Measurements from ENCODE around the gene ZNF37A.
A peak's percentile ranks its signal among the peaks of the same experiment; 100 is the strongest.
"Not testable (repeated sequence)": the region's sequence is repeated elsewhere in the genome, so short reads cannot be mapped to it uniquely, and the experiment has no call there.

Gene ZNF37A

DNA sequence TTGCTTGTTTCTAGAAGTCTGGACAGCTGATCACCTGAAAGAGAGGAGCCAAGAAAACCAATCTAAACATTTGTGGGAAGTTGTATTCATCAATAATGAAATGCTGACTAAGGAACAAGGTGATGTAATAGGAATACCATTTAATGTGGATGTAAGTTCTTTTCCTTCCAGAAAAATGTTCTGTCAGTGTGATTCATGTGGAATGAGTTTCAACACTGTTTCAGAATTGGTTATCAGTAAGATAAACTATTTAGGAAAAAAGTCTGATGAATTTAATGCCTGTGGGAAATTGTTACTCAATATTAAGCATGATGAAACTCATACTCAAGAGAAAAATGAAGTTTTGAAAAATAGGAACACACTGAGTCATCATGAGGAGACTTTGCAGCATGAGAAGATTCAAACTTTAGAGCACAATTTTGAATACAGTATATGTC lies 39.8 kb upstream of the ZNF37A start:
- H2AFZ ChIP-seq (ENCODE audit: low read depth, low read length) = no peak overlapping the region
- no peak overlapping the region for H3K9ac ChIP-seq (ENCODE audit: low read length)
- H3K9me3 ChIP-seq (ENCODE audit: insufficient read depth, low read length) = peaks cover 6% of the 10 kb centered on the region; the same call in 1 of the 2 replicates
- H3K4me2 ChIP-seq (ENCODE audit: low read length) = no peak overlapping the region
- H3K36me3 ChIP-seq (replicated peaks; ENCODE audit: low read depth, low read length) = peaks cover 49% of the 10 kb centered on the region
- no peaks in the 10 kb centered on the region for H3K79me2 ChIP-seq (ENCODE audit: low read length)
- no peaks in the 10 kb centered on the region for H3K27me3 ChIP-seq (ENCODE audit: low read depth, low read length)
- no peak overlapping the region for H3K27ac ChIP-seq (ENCODE audit: low read length)
- no peaks in the 10 kb centered on the region for H3K4me1 ChIP-seq (ENCODE audit: low read length)
- TF ChIP-seq, protein P1, sequence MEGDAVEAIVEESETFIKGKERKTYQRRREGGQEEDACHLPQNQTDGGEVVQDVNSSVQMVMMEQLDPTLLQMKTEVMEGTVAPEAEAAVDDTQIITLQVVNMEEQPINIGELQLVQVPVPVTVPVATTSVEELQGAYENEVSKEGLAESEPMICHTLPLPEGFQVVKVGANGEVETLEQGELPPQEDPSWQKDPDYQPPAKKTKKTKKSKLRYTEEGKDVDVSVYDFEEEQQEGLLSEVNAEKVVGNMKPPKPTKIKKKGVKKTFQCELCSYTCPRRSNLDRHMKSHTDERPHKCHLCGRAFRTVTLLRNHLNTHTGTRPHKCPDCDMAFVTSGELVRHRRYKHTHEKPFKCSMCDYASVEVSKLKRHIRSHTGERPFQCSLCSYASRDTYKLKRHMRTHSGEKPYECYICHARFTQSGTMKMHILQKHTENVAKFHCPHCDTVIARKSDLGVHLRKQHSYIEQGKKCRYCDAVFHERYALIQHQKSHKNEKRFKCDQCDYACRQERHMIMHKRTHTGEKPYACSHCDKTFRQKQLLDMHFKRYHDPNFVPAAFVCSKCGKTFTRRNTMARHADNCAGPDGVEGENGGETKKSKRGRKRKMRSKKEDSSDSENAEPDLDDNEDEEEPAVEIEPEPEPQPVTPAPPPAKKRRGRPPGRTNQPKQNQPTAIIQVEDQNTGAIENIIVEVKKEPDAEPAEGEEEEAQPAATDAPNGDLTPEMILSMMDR (IDR thresholded peaks at IDR 0.05; ENCODE audit: low read depth, low read length) = no peak
- no peak for TF ChIP-seq EZH2phosphoT487 (IDR thresholded peaks at IDR 0.05; ENCODE audit: low read depth)
- no peaks in the 10 kb centered on the region for H4K20me1 ChIP-seq (ENCODE audit: insufficient read depth, low read length)
- H3K4me3 ChIP-seq (ENCODE audit: low read length) = no peak overlapping the region

DNA sequence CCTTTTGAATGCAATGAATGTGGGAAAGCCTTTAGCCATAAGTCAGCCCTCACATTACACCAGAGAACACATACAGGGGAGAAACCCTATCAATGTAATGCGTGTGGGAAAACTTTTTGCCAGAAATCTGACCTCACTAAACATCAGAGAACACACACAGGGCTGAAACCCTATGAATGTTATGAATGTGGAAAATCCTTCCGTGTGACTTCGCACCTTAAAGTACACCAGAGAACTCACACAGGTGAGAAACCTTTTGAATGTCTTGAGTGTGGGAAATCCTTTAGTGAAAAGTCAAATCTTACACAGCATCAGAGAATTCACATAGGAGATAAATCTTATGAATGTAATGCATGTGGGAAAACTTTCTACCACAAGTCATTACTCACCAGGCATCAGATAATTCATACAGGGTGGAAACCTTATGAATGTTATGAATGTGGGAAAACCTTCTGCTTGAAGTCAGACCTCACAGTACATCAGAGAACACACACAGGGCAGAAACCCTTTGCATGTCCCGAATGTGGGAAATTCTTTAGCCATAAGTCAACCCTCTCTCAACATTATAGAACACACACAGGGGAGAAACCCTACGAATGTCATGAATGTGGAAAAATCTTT lies 38.8 kb upstream of the ZNF37A start:
- H3K9ac ChIP-seq (ENCODE audit: low read length) = not testable (repeated sequence)

DNA sequence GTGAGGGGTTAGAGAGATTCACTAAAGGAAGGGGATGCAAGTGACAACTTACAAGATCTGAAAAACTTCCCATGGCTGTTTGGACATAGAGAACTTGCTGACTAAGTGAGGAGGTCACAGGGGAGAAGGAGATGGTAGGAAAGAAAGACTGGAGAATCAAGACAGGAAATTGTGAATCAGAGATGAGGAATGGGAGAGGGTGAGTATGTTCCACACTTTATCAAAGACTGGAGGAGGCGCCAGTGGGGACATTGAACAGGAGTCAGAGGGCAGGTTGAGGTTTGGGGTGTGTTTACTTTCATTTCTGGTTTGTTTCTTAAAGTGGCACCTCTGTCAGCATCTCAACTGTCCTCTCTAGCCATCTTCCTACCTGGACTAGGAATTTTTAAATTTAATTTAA lies 24.5 kb upstream of the ZNF37A start:
- H3K4me2 ChIP-seq (ENCODE audit: low read length); H3K9me3 ChIP-seq (ENCODE audit: insufficient read depth, low read length); H3K27ac ChIP-seq (ENCODE audit: low read length); H3K4me3 ChIP-seq (ENCODE audit: low read length); H4K20me1 ChIP-seq (ENCODE audit: insufficient read depth, low read length); H2AFZ ChIP-seq (ENCODE audit: low read depth, low read length); H3K79me2 ChIP-seq (ENCODE audit: low read length); H3K36me3 ChIP-seq (replicated peaks; ENCODE audit: low read depth, low read length); H3K9ac ChIP-seq (ENCODE audit: low read length); H3K27me3 ChIP-seq (ENCODE audit: low read depth, low read length): not testable (repeated sequence)
- peaks cover 20% of the 10 kb centered on the region for H3K4me1 ChIP-seq (ENCODE audit: low read length)

More for the DNA sequence above, 38.8 kb upstream of the ZNF37A start:
- H3K4me3 ChIP-seq (ENCODE audit: low read length); H3K4me2 ChIP-seq (ENCODE audit: low read length); H3K27ac ChIP-seq (ENCODE audit: low read length); H4K20me1 ChIP-seq (ENCODE audit: insufficient read depth, low read length); H3K79me2 ChIP-seq (ENCODE audit: low read length); H3K9me3 ChIP-seq (ENCODE audit: insufficient read depth, low read length); H3K27me3 ChIP-seq (ENCODE audit: low read depth, low read length); H3K4me1 ChIP-seq (ENCODE audit: low read length); H2AFZ ChIP-seq (ENCODE audit: low read depth, low read length): not testable (repeated sequence)
- peaks cover 49% of the 10 kb centered on the region for H3K36me3 ChIP-seq (replicated peaks; ENCODE audit: low read depth, low read length)

DNA sequence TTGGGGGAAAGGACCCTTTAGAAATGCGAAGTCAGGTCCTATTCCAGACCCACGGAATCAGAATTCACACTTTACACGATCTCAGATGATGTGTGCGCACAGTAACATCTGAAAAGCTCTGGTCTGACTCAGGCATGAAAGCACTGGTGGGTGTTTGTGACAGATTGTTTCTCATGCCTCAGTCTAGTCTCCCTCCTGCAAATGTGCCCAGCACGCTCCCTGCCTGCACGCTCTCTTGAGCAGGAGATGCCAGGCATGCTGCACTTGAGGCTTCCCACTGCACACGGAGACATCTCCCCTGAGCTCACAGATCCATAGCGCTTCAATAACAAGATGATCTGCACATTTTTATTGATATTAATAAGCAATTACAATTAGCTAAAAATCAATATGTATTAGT lies 23.6 kb upstream of the ZNF37A start:
- H3K9ac ChIP-seq (ENCODE audit: low read length) = no peak overlapping the region
- no peak overlapping the region for H2AFZ ChIP-seq (ENCODE audit: low read depth, low read length)
- H3K27ac ChIP-seq (ENCODE audit: low read length) = no peak overlapping the region
- no peaks in the 10 kb centered on the region for H4K20me1 ChIP-seq (ENCODE audit: insufficient read depth, low read length)
- no peaks in the 10 kb centered on the region for H3K79me2 ChIP-seq (ENCODE audit: low read length)
- no peak overlapping the region for H3K4me3 ChIP-seq (ENCODE audit: low read length)
- H3K36me3 ChIP-seq (replicated peaks; ENCODE audit: low read depth, low read length) = no peaks in the 10 kb centered on the region
- H3K9me3 ChIP-seq (ENCODE audit: insufficient read depth, low read length) = no peaks in the 10 kb centered on the region
- peaks cover 20% of the 10 kb centered on the region for H3K4me1 ChIP-seq (ENCODE audit: low read length)
- TF ChIP-seq, protein P1 (IDR thresholded peaks at IDR 0.05; ENCODE audit: low read depth, low read length) = no peak
- no peak for TF ChIP-seq EZH2phosphoT487 (IDR thresholded peaks at IDR 0.05; ENCODE audit: low read depth)
- no peak overlapping the region for H3K4me2 ChIP-seq (ENCODE audit: low read length)
- H3K27me3 ChIP-seq (ENCODE audit: low read depth, low read length) = no peaks in the 10 kb centered on the region

DNA sequence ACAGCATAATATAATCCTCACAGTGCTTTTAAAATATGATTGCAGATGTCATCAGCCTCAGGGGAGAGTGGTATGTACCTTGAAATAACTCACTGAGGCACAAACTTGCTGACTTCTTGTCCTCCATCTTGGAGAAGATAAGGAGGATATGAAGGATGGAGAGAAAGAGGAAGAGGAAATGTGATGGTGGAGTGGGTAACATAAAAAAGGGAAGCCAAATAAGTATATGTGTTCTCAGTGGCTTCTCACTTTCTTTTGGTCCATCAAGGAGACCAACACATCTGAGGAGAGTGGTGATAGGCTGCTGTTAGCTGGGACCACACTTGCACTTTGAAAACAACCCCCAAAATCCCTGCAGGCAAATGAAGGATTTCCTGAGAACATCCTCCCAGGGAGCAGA lies 21.6 kb upstream of the ZNF37A start:
- peaks cover 10% of the 10 kb centered on the region for H3K4me1 ChIP-seq (ENCODE audit: low read length)
- H3K9ac ChIP-seq (ENCODE audit: low read length) = no peak overlapping the region
- H3K79me2 ChIP-seq (ENCODE audit: low read length) = no peaks in the 10 kb centered on the region
- no peaks in the 10 kb centered on the region for H3K9me3 ChIP-seq (ENCODE audit: insufficient read depth, low read length)
- H3K36me3 ChIP-seq (replicated peaks; ENCODE audit: low read depth, low read length) = no peaks in the 10 kb centered on the region
- peak overlapping the region; percentile 5; the same call in 1 of the 2 replicates for H3K4me2 ChIP-seq (ENCODE audit: low read length)
- no peak overlapping the region; the same call in 1 of the 2 replicates for H3K27ac ChIP-seq (ENCODE audit: low read length)
- H3K4me3 ChIP-seq (ENCODE audit: low read length) = no peak overlapping the region
- no peaks in the 10 kb centered on the region for H3K27me3 ChIP-seq (ENCODE audit: low read depth, low read length)
- TF ChIP-seq EZH2phosphoT487 (IDR thresholded peaks at IDR 0.05; ENCODE audit: low read depth) = no peak
- TF ChIP-seq, protein P1 (IDR thresholded peaks at IDR 0.05; ENCODE audit: low read depth, low read length) = no peak
- H2AFZ ChIP-seq (ENCODE audit: low read depth, low read length) = no peak overlapping the region
- no peaks in the 10 kb centered on the region for H4K20me1 ChIP-seq (ENCODE audit: insufficient read depth, low read length)
